GM18502 (cell line): ENCODE measurements around the gene YOD1.

Source experiments
- ATAC-seq: cut with Tn5 transposase; IDR thresholded peaks from one replicate; pipeline ENCODE4 v1.9.1; 2021; ENCODE audit warnings: mild to moderate bottlenecking; ENCODE audit not compliant: unreplicated experiment, poor library complexity

Gene YOD1

DNA sequence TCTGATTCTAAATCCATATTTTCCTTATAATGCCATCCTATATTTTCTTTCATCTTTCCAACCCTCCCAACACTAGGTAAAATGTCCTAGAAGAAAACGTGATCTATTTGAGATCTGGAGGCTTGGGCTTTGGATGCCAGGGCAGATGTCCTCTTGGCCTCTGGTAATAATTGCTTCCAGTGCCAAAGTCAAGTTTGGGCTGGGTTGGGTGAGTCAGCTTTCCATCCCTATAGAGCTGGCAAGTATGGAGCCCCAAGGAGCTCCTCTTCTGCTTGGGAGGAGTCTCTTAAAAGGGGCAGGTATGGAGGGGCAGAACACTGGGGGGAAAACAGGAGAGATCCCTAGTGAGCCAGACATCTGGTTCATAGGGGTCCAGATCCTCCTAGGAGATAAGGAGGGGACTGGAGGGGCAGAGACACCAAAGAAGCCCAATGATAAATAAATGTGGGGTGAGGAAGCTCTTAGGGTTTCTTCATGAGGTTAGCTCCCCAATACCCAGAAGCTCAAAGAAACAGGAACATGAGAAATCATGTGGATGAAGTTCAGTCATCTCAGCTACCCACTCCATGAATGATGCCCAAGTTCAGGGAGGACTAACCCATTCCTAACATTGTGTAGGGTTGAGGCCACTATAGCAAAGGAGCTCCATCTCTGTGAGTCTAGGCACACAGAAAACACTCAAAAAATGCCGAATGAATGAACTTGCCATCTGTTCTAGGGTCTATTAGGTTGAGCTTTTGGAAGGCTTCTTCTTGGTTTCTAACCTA lies 21.9 kb downstream of the YOD1 start:
- no peak for ATAC-seq

DNA sequence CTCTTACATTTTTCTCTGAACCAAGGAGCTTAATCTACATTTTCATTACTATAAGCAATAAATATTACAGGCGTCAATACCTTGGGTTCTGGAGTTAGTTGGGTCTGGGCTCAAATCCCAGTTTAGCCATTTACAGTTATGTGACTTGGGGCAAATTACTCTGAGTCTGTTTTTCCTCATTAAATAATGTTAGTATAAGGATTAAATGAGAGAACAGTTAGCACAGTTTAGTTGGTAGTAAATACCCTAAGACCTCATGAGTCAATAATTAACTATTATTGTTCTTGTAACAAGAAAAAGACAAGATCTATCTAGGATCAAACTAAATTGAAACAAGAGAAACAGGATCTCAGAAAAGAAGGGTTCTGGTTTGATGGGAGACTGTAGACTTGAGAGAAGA lies 23.1 kb downstream of the YOD1 start:
- no peak for ATAC-seq

DNA sequence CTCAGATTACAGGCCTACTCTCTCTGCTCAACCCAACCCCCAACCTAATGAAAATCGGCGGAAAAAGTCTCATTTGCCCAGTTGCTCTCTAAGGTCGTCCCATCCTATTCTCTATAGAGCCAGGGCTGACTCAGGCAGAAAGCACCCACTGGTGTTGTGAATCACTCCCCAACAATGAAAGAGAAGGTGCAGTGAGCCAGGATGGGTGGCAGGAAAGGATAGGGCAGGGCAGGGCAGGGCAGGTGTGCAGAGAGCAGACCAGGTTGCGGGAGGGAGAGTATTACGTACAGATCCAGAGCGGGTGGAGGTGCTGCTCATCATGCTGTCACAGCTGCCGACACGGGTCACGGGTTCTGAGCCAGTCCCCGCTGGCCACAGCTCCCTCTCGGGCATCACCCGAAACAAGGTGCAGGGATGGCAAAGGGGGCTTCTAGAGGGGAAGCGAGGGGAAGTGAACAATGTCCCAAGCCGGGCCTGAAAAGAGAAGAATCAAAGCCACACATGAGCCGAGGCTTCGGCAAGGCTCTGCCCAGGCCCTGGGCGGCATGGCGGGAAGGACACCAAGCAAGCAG lies 23.7 kb downstream of the YOD1 start:
- no peak for ATAC-seq

DNA sequence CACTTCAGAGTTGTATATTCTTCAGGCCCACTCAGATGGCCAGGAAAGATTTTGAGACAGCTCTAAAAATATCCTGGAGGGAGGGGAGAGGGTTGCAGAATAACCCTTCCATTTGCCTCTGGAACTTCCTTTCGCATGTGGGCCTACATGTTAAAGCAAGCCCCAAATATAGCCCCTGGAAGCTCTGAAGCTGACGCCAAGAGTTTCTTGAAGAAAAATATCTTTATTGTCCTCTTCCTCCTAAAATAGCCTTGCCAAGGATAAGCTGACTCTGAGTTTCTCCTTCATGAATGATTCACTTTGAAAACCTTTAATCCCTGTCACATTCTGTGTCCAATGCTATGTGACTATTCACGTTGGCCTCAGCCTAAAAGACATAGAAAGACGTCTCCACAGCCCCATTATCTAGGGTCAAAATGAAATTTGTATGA lies 24.9 kb downstream of the YOD1 start:
- no peak for ATAC-seq

DNA sequence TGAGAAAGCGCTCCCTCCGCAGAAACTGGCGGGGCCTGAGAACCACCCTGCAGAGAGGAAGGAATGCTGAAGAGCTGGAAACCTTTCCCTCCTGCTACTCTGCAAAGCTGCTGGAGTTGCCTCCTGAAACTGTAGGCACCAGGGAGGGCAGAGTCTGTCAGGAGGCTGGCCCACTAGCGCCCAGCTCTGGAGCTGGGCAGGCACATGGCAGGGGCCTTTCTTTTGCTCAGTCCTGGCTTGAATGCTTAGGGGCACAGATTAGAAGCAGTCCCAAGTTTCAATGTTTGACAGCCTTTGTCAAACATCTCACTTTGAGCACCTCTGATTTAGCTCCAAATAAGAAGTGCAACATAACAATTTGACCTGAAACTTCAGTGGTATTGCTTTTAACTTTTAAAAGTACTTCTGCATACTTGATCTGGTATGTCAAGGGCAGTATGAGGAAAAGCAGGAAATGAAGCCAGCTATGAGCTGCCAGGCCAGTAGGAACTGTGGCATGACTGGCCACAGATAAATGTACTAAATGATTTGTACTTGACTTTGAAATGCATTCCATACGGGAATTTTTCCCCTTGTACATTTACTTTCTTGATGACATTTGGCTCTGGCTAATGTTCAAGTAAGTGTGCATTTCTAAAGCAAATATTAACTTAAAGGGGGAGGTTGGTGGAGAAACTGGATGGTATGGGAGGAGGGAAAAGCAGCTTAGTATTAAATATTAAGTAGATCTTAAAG lies 25.7 kb downstream of the YOD1 start:
- no peak for ATAC-seq

DNA sequence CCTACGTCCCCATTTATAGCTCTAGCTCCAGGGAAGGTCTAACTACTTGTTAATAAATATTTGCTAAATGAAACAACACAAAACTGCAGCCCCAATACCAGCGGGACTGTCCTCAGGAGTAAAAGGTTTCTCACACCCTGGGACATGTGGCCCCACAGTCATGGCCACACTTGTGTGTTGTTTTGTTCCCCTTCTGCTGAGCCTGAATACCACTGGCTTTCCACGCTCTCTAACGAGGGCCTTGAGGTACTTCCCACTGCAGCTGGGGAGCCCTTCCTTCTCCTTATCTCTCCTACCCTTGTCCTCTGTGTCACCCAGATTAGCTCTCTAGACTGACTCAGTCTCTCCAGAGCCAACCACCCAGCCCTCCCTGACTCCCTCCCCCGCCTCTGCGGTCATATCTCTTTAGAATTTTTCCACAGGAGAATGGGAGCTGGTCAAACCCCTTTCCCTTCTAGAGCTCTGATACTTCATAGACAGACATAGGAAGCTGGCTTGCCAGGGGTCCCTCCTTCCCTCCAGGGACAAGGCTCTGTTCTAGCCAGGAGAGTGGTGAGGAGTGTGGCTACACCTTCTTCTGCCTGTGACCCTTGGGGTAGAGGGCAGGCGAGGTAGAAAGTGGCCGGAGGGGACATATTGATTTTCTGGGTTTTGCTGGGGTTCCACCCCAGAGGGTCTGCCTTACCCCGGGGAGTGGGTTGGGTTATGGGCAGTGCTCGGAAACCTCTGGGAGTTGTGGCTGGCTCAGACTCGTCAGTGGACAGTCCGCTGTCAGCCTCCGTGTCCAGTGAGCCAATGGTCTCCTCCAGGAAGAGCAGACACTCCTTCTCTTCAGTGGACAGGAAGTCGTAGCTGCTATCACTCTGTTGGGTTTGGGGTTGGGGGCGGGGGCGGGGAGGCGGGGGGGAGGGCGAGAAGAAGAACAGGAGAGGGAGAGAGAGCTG lies 26.5 kb downstream of the YOD1 start:
- no peak for ATAC-seq

DNA sequence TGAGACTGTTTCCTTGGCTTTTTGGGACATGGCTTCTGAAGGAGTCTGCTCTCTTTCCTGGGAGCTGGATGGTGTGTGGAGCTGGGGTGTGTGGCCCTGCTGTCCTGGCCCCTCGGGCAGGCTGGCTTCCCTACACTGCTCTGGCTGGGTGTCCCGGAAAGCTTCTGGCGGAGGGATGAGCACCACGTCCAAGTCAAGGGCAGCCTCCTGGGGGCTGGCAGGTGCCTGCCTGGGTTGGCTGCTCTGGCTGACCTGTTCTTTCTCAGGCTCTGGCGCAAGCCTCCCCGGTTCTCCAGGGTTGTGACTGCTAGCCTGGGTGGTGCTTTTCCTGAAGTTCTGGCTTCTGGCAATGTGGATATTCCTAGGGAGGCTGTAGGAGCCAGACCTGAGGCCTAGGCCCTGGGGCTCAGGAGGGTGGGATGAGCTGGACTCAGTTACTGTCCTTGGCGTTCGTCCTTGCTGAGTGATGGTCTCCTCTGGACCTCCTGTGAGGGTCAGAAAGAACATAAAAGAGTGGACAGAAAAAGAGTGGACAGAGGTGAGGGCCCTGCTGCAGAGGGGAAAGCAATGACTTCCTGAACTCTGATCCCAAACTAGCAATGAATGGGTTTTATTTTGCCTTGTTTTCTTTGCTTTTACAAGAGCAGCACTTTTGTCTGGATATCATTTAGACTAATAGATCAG lies 27.9 kb downstream of the YOD1 start:
- ATAC-seq, result no peak

DNA sequence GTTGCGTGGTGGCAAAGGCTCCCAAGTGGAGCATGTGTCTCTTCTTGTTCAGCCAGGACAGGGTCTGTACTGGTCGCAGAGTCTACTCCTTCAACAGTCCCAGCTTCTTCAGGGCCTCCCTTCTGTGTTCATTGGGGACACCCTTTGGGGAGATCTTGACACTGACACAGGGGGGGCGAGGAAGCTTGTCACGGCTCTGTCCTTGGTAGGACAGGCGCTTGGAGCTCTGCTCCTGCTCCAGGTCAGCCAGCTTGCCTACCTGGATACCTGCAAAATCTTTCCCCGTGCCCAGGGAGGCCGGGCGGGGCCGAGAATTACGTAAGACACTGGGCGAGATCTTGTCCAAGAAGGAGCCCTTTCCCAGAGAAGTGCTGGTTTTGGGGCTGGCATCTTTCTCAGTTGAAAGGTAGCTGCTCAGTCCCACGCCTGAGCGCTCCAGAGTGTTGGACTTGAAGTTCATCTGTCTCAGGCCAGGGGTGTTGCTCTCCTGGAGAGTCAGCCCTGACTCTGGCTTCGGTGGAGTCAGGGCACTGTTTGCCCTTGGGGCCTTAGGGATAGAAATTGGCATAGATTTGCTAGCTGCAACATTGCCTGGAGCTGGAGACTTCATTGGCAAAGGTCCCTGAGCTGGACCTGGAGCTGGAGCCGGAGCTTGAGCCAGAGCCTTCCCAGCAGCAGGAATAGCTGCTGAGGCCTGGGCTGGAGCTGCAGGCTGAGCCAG lies 29.0 kb downstream of the YOD1 start:
- no peak for ATAC-seq

DNA sequence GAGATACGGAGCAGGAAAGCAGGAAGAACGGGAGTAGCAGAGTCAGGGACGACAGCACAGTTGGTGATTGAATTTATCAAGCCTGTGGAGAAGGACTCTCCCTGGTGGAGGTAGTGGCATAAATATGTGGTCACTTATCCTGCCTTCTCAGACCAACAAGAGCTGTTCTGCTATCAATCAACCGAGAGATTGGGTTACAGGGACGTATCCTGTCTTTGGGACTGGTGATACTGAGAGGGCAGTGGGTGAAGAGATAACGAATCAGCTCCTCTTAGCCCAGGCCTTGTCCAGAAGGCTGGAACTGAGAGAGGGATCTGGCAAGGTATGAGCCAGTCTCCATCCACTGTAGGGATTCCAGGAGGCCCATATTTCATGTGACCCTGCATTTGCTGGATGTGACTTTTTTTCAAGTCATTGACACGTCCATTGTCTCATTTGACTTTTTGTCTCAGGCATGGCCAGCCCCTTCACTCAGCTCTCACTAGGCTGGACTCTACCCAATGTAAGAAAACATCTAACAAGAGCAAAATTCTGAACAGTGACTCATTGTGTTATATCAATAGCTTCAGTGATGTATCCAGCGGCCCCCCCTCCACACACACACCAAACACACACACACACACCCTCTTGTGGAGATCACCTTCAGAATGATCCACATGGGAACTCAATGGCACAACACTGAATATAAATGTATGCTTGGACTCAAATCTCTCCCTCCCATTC lies 29.7 kb downstream of the YOD1 start:
- no peak for ATAC-seq

DNA sequence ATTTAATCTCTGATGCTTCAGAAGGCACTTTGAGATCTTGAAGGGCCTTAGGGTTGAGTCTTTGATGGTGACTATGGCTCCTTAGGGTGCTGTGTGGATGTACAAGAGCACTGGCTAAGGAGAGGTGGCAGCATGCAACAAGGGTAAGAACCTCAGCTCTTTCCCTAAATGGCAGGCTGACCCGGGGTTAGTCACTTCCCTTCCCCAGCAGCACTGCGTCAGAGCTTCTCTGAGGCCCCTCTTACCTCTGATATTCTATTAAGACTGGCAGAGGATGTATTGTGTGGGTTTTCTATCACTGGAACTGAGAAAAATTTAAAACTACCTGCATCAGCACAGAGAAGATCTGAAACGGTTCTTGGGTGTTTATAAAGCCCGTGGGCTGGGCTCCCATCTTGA lies 30.3 kb downstream of the YOD1 start:
- no peak for ATAC-seq

DNA sequence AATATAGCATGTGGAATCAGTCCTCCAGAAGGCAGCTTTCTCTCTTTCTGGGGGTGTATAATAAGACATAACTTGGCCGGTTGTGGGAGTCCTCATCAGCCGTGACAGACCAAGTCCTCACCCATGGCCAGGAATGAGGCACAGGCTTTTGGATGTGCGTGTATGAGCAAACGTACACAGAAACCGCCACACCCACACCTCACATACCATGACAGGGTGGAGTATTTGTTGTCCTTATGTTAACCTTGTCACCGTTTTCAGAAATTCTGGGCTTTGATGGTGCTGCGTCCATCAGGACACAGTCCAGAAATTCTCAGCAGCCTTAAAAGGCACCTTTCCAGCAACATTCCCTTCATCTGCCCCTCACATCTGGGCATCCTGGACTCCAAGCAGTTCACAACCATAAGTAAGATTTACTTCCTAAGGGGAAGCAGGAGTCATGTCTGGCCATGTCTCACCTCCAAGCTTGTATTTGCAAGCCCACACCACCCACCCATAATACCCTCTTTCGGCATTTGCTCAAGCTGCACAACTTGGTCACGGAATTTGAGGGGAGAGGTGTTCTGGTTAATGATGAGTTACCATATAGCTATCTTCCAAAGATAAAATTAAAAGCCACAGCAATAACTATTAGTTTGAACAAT lies 30.8 kb downstream of the YOD1 start:
- no peak for ATAC-seq

DNA sequence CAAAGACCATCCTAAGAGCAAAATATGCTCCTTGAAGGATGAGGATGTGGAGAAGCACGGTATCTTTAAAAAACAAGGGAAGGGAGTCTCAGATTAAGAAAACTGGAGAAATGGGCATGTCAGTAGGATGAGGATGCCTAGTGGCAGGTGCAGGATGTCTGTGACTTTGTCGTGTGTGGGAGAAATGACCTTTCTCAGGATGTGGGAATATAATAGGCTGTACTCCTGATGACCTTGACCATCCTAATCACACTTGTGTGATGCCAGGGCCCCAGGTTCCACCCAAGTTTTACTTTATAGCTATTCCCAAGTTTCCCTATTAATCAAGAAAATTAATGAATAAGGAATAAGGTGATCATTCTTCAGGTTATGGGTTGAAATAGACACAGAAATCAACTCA lies 31.3 kb downstream of the YOD1 start:
- no peak for ATAC-seq

DNA sequence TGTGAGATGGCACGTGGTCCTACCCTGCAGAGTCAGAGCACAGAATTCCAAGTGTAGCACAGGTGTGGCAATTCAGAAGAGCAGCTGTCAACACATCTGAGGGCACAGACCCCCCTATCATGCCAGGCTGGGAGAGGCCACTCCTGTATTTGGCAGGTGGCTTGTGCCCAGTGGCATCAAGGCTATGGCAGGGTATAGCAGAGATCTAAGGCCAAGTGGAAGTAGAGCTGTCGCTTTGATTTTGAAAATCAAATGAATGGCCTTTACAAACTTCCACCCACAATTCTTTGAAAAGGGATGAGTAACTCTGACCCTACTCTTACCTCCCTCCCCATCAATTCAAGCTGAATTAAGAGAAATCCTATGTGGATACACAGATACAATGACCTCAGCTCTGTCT lies 31.8 kb downstream of the YOD1 start:
- no peak for ATAC-seq

DNA sequence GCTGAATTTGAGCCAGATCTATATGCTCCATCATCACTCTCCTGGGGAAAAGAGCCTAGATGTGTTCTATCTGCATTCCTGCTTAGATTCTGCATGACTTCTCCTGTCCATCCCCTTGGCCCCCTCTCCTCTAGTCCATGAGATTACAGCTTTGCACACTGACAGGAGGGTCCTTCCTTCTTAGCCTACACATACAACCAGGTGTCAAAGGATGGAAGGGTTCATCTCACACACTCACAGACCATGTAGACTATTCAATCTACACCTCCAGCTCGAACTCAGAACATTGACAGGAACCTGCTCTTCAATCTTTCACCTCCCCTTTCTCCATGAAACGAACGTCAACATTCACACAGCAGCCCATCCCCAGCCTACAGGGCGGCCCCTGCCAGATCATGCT lies 32.3 kb downstream of the YOD1 start:
- ATAC-seq, result no peak

DNA sequence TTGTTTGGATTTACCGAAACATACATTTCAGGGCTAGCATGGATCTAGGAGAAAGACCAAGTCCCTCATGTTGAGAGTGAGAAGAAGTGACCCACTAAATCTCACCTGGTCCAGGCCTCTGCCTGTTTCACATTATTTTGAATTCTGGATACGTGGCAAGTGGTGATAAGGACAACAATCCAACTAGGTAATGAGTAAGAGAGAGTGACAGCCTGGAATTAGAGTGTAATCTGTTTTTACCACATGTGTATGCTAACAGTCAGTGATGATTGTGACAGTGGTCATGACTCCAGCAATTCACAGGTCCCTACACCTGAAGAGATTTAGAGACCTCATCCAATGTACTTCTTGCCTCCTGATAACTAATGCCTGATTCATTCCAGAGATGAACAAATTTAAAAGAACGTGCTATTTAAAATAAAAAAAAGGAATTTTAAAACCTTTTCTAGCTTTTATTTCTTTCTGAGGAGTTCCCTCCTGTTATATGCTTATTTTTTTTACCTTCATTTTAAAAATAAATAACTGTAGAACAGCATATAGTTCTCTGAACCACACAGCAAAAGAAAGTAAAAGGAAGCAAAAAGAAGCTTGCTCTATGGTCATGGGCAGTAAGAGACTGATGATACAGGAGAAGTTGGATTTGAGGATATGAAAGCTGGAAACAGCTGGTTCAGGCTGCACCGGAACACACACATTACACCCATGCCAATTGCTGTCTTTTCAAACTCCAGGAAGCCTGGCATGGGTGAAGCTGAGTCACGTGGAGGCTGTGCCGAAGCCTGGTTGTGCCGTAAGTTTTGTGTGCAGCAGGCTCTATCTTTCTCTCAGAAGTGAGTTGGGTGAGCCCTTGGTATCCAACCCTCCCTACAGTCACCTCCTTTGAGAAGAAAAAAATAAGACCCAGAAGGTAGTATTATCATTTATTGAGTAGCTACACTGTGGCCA lies 33.1 kb downstream of the YOD1 start:
- ATAC-seq, result no peak

DNA sequence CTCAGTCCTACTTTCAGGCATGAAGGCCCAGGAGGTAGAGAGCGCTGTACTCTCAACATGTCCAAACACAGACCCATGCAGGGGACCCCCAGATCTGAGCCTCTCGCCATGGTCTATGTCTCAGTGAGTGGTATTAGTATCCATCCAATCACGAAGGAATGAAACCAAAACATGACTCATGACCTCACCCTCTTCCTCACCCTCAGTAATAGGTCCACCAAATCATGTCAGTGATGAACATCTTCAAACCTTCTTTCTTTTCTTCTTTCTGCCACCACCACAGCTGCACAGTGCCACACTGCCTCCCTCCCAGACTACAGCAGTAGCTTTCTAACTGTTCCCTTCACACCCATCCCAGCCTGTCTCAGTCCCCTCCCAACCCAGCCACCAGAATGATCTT lies 35.2 kb downstream of the YOD1 start:
- ATAC-seq, result no peak

DNA sequence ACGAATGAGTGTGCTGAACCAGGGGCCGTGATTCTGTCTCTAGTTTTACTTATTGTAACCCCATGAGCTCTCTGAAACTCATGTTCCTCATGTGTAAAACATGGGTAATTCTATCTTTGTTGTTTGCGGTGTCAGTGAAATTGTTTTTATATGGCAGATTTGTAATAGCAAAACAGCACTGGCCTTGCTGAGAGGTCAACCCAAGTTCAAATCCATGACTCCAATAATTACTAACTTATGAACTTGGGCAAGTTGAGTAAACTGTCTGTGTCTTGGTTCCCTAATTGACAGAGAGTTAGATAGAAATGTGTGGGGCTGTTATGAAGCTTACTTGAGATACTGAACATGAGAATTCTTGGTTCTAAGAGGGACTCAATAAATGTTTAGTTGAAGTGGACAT lies 36.3 kb downstream of the YOD1 start:
- no peak for ATAC-seq
